Measurements from ENCODE around the gene NOP16.

GRCh38 chr5:176342158-176342483, 46.3 kb downstream of the NOP16 start:
- TF ChIP-seq LEF1 (IDR thresholded peaks at IDR 0.05; ENCODE audit: borderline replicate concordance), result no peak
- no peak for TF ChIP-seq SUZ12 (IDR thresholded peaks at IDR 0.05)
- no peak for TF ChIP-seq TARDBP (IDR thresholded peaks at IDR 0.05)
- no peak for TF ChIP-seq ARNT (IDR thresholded peaks at IDR 0.05)
- no peak for TF ChIP-seq L3MBTL2 (conservative IDR thresholded peaks at IDR 0.05)
- TF ChIP-seq FOXM1 (IDR thresholded peaks at IDR 0.05; ENCODE audit: borderline replicate concordance), result no peak
- no peak for TF ChIP-seq FOXK2 (IDR thresholded peaks at IDR 0.05)
- TF ChIP-seq ZNF384 (IDR thresholded peaks at IDR 0.05), result no peak
- TF ChIP-seq HDGF (IDR thresholded peaks at IDR 0.05; ENCODE audit: borderline replicate concordance), result no peak

Measured in HEK293T (cell line).